ENCODE results near the gene METTL25B. TPM values are rescaled to one million over a fixed set of nuclear protein-coding genes. Genes with fewer than 3 reads are reported as not detected.

The METTL25B gene
- total and polyA plus RNA-seq, 10 of the 15 experiments (the other 5 are each of a cell fraction or from before 2014, with no cell fraction given) = 5.9 to 25.2 (median 13.5) TPM

DNA sequence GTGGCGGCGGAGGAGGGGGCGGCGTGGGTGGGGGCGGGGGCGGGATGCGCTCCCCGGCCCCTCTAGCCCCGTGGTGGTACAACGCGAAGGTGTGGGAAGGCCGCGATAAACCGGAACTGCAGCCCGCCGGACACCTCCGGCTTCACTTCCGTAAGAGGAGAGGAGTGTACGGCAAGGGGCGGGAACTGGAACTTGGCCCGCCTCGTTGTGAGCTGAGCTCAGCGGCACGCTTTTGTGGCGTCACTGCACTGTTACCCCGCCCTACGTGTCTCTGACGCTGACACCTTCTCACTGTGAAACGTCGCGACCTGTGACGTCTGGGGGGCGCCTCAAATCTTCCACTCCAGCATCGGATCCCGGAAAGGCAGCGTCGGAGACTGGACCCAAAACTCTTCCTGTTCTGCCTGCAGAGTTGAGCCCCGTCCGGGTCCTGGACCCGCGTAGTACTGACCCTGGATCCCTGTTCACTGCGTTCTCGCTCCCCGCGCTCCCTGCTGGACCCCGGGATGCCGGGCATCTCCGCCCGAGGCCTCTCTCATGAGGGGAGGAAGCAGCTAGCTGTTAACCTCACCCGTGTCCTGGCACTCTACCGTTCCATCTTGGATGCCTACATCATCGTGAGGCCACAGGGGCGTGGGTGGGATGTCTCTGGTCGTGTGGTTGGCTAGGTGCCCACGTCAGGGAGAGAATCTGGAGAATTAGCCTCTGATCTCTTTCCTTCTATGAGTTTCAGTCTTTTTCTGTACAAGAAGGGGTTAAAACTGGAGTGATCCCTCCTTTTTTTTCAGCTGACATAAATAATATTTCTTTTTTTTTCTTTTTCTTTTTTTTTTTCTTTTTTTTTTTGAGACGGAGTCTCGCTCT lies 562 bp downstream of the METTL25B start, which contains the start of gene ISG20L2:
Gene ISG20L2, minus strand, starts transcription at position 168 of the 864 bp plus-strand sequence. CDS start 1,114 bp downstream, outside the sequence.
- Histone ChIP-seq H3K79me2 (ENCODE audit: control insufficient read depth, insufficient read depth, low read length) (peaks cover 61% of the 10 kb centered on the region), H3K4me1 (ENCODE audit: control insufficient read depth, insufficient read depth, low read length) (peaks cover 9% of the 10 kb centered on the region), H3K36me3 (ENCODE audit: control insufficient read depth in 2 of 2, insufficient read depth in 2 of 2, low read length in 1 of 2) (peaks cover 6 to 10% of the 10 kb centered on the region in 2 experiments), H4K20me1 (ENCODE audit: control insufficient read depth, insufficient read depth) (peaks cover 7% of the 10 kb centered on the region), H2AFZ (ENCODE audit: control insufficient read depth, low read depth, low read length) (peak within 1 kb of the TSS; percentile 76), H3K9ac (ENCODE audit: control insufficient read depth, insufficient read depth, low read length) (peak within 1 kb of the TSS; percentile 98), H3K4me2 (ENCODE audit: control insufficient read depth, insufficient read depth) (peak within 1 kb of the TSS; percentile 99), H3K9me3 (replicated peaks; ENCODE audit: control insufficient read depth, insufficient read depth, low read length) (no peaks in the 10 kb centered on the region), H3K27me3 (replicated peaks in 1 of 2; ENCODE audit: control insufficient read depth in 2 of 2, insufficient read depth in 2 of 2, low read length in 1 of 2) (no peaks in the 10 kb centered on the region), H3K27ac (ENCODE audit: control insufficient read depth, insufficient read depth) (peak within 1 kb of the TSS; percentile 91), H3K4me3 (peak within 1 kb of the TSS; percentile 100)
- in situ Hi-C loops (cut with MboI) = no loop called here
- ChIA-PET SMC1A (ENCODE audit: uncharacterized antibody, unreplicated experiment) (interaction anchor here (1.0 to 10.0 kb wide), 11 partner anchors 12 to 162 kb away, joined by 3 to 168 read pairs (median 50); partner anchors contain the start of genes HDGF, INSRR, MRPL24 and NTRK1), CTCF (interaction anchor here (0.9 to 11.2 kb wide), 19 partner anchors 10 to 240 kb away, joined by 3 to 433 read pairs (median 53); partner anchors contain the start of genes CRABP2, INSRR, MRPL24 and NAXE), RAD21 (ENCODE audit: unreplicated experiment) (interaction anchor here (0.8 to 7.1 kb wide), 14 partner anchors 10 to 162 kb away, joined by 3 to 173 read pairs (median 29); partner anchors contain the start of genes HDGF, INSRR, MRPL24 and NTRK1), POLR2A (interaction anchor here (0.6 to 7.0 kb wide), 18 partner anchors 9 to 240 kb away, joined by 3 to 75 read pairs (median 5); partner anchors contain the start of genes HDGF, MRPL24, NAXE and PRCC)
- peak; percentile 95 for FAIRE-seq
- WGBS (ENCODE audit: insufficient coverage, insufficient replicate concordance, low lambda C conversion rate, missing lambda C conversion rate) = 1% methylated on average over 47 of the region's 57 CpGs
- ATAC-seq = peak; percentile 85
- intact Hi-C loops (cut with micrococcal nuclease; ENCODE audit: unreplicated experiment) = loop anchor here (1.0 to 10.0 kb wide), 4 partner anchors 12 to 104 kb away; partner anchors contain the start of genes MRPL24 and PRCC
- BruUV-seq (replicated peaks) = TSS peak; percentile 90
- DNase-seq (ENCODE audit: low read depth, low spot score) = peak; percentile 92
- no peak for TF ChIP-seq CBFB (IDR thresholded peaks at IDR 0.05; ENCODE audit: low read depth)
- TF ChIP-seq HDAC6 (IDR thresholded peaks at IDR 0.05; ENCODE audit: unreplicated experiment) = no peak
- peak; percentile 60 for TF ChIP-seq IKZF1 (conservative IDR thresholded peaks at IDR 0.05)
- peak; percentile 82 for TF ChIP-seq SP1 (IDR thresholded peaks at IDR 0.05; ENCODE audit: low read depth, low read length)
- no peak for TF ChIP-seq TCF12 (IDR thresholded peaks at IDR 0.05; ENCODE audit: low read depth, low read length)
- TF ChIP-seq ZZZ3 (IDR thresholded peaks at IDR 0.05; ENCODE audit: control insufficient read depth, insufficient read length, low read depth) = no peak
- no peak for TF ChIP-seq BCL11A (IDR thresholded peaks at IDR 0.05; ENCODE audit: low read depth, low read length)
- 0 out of 2 replicates have a peak, but pooled peaks have one; percentile 48 for TF ChIP-seq YY1 (IDR thresholded peaks at IDR 0.05; ENCODE audit: low read depth, low read length)
- no peak; the same call in 1 of the 2 replicates for TF ChIP-seq MTA3 (IDR thresholded peaks at IDR 0.05; ENCODE audit: borderline replicate concordance, low read length)
- no peak for TF ChIP-seq CEBPB (IDR thresholded peaks at IDR 0.05; ENCODE audit: borderline replicate concordance in 1 of 2, low read depth in 2 of 2, low read length in 2 of 2)
- TF ChIP-seq, protein P1, sequence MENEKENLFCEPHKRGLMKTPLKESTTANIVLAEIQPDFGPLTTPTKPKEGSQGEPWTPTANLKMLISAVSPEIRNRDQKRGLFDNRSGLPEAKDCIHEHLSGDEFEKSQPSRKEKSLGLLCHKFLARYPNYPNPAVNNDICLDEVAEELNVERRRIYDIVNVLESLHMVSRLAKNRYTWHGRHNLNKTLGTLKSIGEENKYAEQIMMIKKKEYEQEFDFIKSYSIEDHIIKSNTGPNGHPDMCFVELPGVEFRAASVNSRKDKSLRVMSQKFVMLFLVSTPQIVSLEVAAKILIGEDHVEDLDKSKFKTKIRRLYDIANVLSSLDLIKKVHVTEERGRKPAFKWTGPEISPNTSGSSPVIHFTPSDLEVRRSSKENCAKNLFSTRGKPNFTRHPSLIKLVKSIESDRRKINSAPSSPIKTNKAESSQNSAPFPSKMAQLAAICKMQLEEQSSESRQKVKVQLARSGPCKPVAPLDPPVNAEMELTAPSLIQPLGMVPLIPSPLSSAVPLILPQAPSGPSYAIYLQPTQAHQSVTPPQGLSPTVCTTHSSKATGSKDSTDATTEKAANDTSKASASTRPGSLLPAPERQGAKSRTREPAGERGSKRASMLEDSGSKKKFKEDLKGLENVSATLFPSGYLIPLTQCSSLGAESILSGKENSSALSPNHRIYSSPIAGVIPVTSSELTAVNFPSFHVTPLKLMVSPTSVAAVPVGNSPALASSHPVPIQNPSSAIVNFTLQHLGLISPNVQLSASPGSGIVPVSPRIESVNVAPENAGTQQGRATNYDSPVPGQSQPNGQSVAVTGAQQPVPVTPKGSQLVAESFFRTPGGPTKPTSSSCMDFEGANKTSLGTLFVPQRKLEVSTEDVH (IDR thresholded peaks at IDR 0.05; ENCODE audit: low read depth, partially characterized antibody) = peak; percentile 74
- TF ChIP-seq POLR2AphosphoS5 (IDR thresholded peaks at IDR 0.05; ENCODE audit: low read length) = peak; percentile 96
- TF ChIP-seq, protein P2, sequence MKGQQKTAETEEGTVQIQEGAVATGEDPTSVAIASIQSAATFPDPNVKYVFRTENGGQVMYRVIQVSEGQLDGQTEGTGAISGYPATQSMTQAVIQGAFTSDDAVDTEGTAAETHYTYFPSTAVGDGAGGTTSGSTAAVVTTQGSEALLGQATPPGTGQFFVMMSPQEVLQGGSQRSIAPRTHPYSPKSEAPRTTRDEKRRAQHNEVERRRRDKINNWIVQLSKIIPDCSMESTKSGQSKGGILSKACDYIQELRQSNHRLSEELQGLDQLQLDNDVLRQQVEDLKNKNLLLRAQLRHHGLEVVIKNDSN (IDR thresholded peaks at IDR 0.05; ENCODE audit: borderline replicate concordance, extremely low read length, insufficient read depth, low read depth, low read length) = no peak
- TF ChIP-seq RAD51 (IDR thresholded peaks at IDR 0.05) = peak; percentile 51
- TF ChIP-seq HDAC2 (IDR thresholded peaks at IDR 0.05) = no peak
- peak; percentile 22 for TF ChIP-seq MEF2B (IDR thresholded peaks at IDR 0.05; ENCODE audit: partially characterized antibody, poor library complexity, severe bottlenecking)
- peak; percentile 99 for TF ChIP-seq NBN (IDR thresholded peaks at IDR 0.05)
- no peak for TF ChIP-seq SMAD1 (IDR thresholded peaks at IDR 0.05; ENCODE audit: low read depth, partially characterized antibody)

All from GM12878 (cell line).